ENCODE results near the gene POU2F3. TPM values are rescaled to one million over a fixed set of nuclear protein-coding genes. Genes with fewer than 3 reads are reported as not detected.

The POU2F3 gene
- total and polyA plus RNA-seq, 2 of the 4 experiments (the other 2 are of a cell fraction) = under 0.01 to 0.09 TPM

DNA sequence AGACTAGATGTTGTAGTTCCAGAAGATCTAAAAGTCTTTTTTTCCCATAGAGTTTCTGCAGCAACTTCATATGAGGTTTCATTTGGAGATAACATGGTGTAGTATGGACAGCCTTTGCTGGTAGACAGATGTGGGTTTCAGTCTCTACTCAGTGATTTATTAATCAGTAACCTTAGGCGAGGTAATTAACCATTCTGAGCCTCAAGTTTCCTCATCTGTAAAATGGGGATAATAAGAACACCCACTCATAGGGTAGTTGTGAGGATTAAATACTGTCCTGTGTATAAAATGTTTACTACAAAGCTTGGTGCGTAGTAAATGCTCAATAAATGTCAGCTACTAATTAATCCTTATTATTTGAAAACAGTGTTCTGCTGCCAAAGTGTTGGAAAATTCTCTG is 16.8 kb downstream of the POU2F3 start:
- Histone ChIP-seq H3K23ac (ENCODE audit: low read depth, low read length) (no peak overlapping the region), H3K9ac (ENCODE audit: low read depth, low read length) (no peak overlapping the region), H3K36me3 (ENCODE audit: control insufficient read depth, insufficient read depth, low read length) (no peaks in the 10 kb centered on the region), H4K91ac (ENCODE audit: insufficient read depth, low read depth, low read length) (no peak overlapping the region), H3K4me2 (ENCODE audit: low read depth, low read length) (no peak overlapping the region), H2BK20ac (ENCODE audit: low read depth, low read length) (no peak overlapping the region), H3K18ac (ENCODE audit: low read depth, low read length) (no peak overlapping the region), H2BK120ac (ENCODE audit: low read depth, low read length) (no peak overlapping the region), H3K9me3 (ENCODE audit: control insufficient read depth, insufficient read depth, low read length) (no peaks in the 10 kb centered on the region), H4K20me1 (ENCODE audit: insufficient read depth, low read length) (no peaks in the 10 kb centered on the region), H3K4me3 (ENCODE audit: insufficient read depth, low read depth, low read length) (no peak overlapping the region), H3K4me1 (ENCODE audit: control insufficient read depth, insufficient read depth, low read length) (no peaks in the 10 kb centered on the region), H2BK15ac (ENCODE audit: low read depth, low read length) (no peak overlapping the region), H3K56ac (ENCODE audit: extremely low read depth, insufficient read depth, low read length) (no peak overlapping the region), H4K5ac (ENCODE audit: low read depth, low read length) (no peak overlapping the region), H2AK5ac (ENCODE audit: low read depth, low read length) (no peak overlapping the region), H3K27me3 (ENCODE audit: control insufficient read depth, insufficient read depth, low read length) (peaks cover 72% of the 10 kb centered on the region), H3K9me1 (ENCODE audit: insufficient read depth, low read length) (no peaks in the 10 kb centered on the region), H4K8ac (ENCODE audit: low read depth in 2 of 2, low read length in 2 of 2) (no peak overlapping the region), H3K4ac (ENCODE audit: low read depth, low read length) (no peak overlapping the region), H2AK9ac (replicated peaks; ENCODE audit: low read depth, low read length, poor library complexity) (no peak overlapping the region), H3K14ac (replicated peaks; ENCODE audit: low read depth, low read length) (no peak overlapping the region), H3K79me1 (ENCODE audit: low read depth in 1 of 2, low read length in 2 of 2) (no peaks in the 10 kb centered on the region), H2BK5ac (ENCODE audit: low read depth, low read length, poor library complexity, severe bottlenecking) (no peak overlapping the region), H3K27ac (ENCODE audit: insufficient read depth, low read length) (no peak overlapping the region), H2AFZ (replicated peaks; ENCODE audit: low read length, poor library complexity) (no peak overlapping the region)
- dilution Hi-C loops (cut with HindIII; ENCODE audit: low sequenced_read_pairs, unreplicated experiment) = no loop called here
- intact Hi-C loops (cut with micrococcal nuclease) = no loop called here
- TF ChIP-seq BHLHE40 (IDR thresholded peaks at IDR 0.05; ENCODE audit: low read depth, low read length) = no peak
- TF ChIP-seq CHD1 (IDR thresholded peaks at IDR 0.05; ENCODE audit: low read depth, low read length) = no peak
- TF ChIP-seq MAFK (IDR thresholded peaks at IDR 0.05; ENCODE audit: low read depth, low read length) = no peak
- no peak for TF ChIP-seq MAZ (IDR thresholded peaks at IDR 0.05; ENCODE audit: borderline replicate concordance, low read depth, low read length)
- no peak for TF ChIP-seq RFX5 (IDR thresholded peaks at IDR 0.05; ENCODE audit: low read depth, low read length)
- TF ChIP-seq, protein P1, sequence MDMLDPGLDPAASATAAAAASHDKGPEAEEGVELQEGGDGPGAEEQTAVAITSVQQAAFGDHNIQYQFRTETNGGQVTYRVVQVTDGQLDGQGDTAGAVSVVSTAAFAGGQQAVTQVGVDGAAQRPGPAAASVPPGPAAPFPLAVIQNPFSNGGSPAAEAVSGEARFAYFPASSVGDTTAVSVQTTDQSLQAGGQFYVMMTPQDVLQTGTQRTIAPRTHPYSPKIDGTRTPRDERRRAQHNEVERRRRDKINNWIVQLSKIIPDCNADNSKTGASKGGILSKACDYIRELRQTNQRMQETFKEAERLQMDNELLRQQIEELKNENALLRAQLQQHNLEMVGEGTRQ (IDR thresholded peaks at IDR 0.05; ENCODE audit: low read depth, low read length) = no peak
- TF ChIP-seq MXI1 (IDR thresholded peaks at IDR 0.05; ENCODE audit: borderline replicate concordance, low read depth, low read length) = no peak
- WGBS, 2 experiments (ENCODE audit: extremely low coverage in 2 of 2, insufficient read length in 1 of 2) = no CpG with 5 or more reads among the region's 2 CpGs
- POLR2A ChIA-PET (ENCODE audit: unreplicated experiment) = no interaction called here
- no TSS peak for BruUV-seq (replicated peaks)
- in situ Hi-C loops (cut with MboI; ENCODE audit: low sequenced_read_pairs) = no loop called here
- CTCF ChIA-PET = interaction anchor here (1.3 kb wide), 1 partner anchor 10 kb away, joined by 3 read pairs; no protein-coding TSS in a partner anchor
- DNase-seq (no peak), ATAC-seq (ENCODE audit: low read depth) (no peak)
